Smooth muscle cell (in vitro differentiated cells): ENCODE data around the gene TOGARAM2. TPM values are rescaled to one million over a fixed set of nuclear protein-coding genes. Genes with fewer than 3 reads are reported as not detected.

ENCODE experiments used
- DNase-seq: peaks from one replicate; lab custom pipeline; 2025; ENCODE audit not compliant: unreplicated experiment; lab: John Stamatoyannopoulos, UW
- H2AFZ ChIP-seq: fragments of 200-600 bp; sonication (generic); 2 replicates; pipeline ENCODE4 v1.6.0; 2016; ENCODE audit warnings: antibody characterized with exemption, low read depth, mild to moderate bottlenecking
- H3F3A ChIP-seq: fragments of 200-600 bp; sonication (generic); 2 replicates; pipeline ENCODE4 v1.6.0; 2017; ENCODE audit warnings: antibody characterized with exemption, low read depth
- H3K27ac ChIP-seq: fragments of 200-600 bp; sonication (generic); 2 replicates; pipeline ENCODE4 v1.5.1; 2016; ENCODE audit warnings: low read depth, mild to moderate bottlenecking
- H3K27me3 ChIP-seq: fragments of 200-600 bp; sonication (generic); 2 replicates; pipeline ENCODE4 v1.6.1; 2016; ENCODE audit warnings: low read depth, mild to moderate bottlenecking
- H3K36me3 ChIP-seq: fragments of 200-600 bp; sonication (generic); 2 replicates; pipeline ENCODE4 v1.5.1; 2016; ENCODE audit warnings: low read depth
- H3K4me1 ChIP-seq: fragments of 200-600 bp; sonication (generic); 2 replicates; pipeline ENCODE4 v1.5.1; 2016; ENCODE audit warnings: low read depth
- H3K4me2 ChIP-seq: fragments of 200-600 bp; sonication (generic); 2 replicates; pipeline ENCODE4 v1.6.0; 2016; ENCODE audit warnings: mild to moderate bottlenecking
- H3K4me3 ChIP-seq: fragments of 200-600 bp; sonication (generic); 2 replicates; pipeline ENCODE4 v1.5.1; 2016; ENCODE audit warnings: mild to moderate bottlenecking
- H3K79me2 ChIP-seq: fragments of 200-600 bp; sonication (generic); 2 replicates; pipeline ENCODE4 v1.6.0; 2016; ENCODE audit warnings: low read depth, mild to moderate bottlenecking
- H3K9ac ChIP-seq: fragments of 200-600 bp; sonication (generic); 2 replicates; pipeline ENCODE4 v1.6.0; 2016; ENCODE audit warnings: low read depth
- H3K9me3 ChIP-seq: fragments of 200-600 bp; sonication (generic); replicated peaks from 2 replicates; pipeline ENCODE4 v1.5.1; 2016; ENCODE audit warnings: low read depth
- H4K20me1 ChIP-seq: fragments of 200-600 bp; sonication (generic); 2 replicates; pipeline ENCODE4 v1.6.0; 2016; ENCODE audit warnings: low read depth
- CTCF ChIP-seq: fragments of 200-600 bp; sonication (generic); IDR thresholded peaks from 2 replicates; pipeline ENCODE4 v1.5.1; 2017; ENCODE audit warnings: borderline replicate concordance, mild to moderate bottlenecking, antibody characterized with exemption; ENCODE audit not compliant: insufficient read depth, poor library complexity, severe bottlenecking
- WGBS: methylation state at CpG from one replicate; pipeline ENCODE4 v1.1.7; 2016; ENCODE audit warnings: low lambda C conversion rate; 5-methylcytosine and 5-hydroxymethylcytosine counted together
- polyA plus RNA-seq: library from polyadenylated mRNA; unstranded; fragments of >200 nt; fragmentation: Nextera tagmentation; extraction: Ambion mirVana; gene quantifications from 2 replicates; pipeline ENCODE4 v1.2.1, GENCODE V29; 2016
- total RNA-seq: library from RNA; depleted of rRNA; stranded (reverse); fragments of >200 nt; gene quantifications from 2 replicates; pipeline ENCODE4 v1.2.3, GENCODE V29; 2014

The TOGARAM2 gene
- total and polyA plus RNA-seq, 2 experiments from 2014 or later: 0.72 to 1.1 TPM

GRCh38 chr2:29055601-29056000, 74.5 kb downstream of the TOGARAM2 start:
- Histone ChIP-seq H3K4me1 (peaks cover 12% of the 10 kb centered on the region), H3K79me2 (no peaks in the 10 kb centered on the region), H3K27me3 (no peaks in the 10 kb centered on the region), H4K20me1 (no peaks in the 10 kb centered on the region), H3K4me2 (no peak overlapping the region), H3K9me3 (no peaks in the 10 kb centered on the region), H3K36me3 (no peaks in the 10 kb centered on the region), H3K27ac (peak overlapping the region; percentile 33), H3K4me3 (no peak overlapping the region), H3K9ac (no peak overlapping the region), H3F3A (peaks cover 12% of the 10 kb centered on the region), H2AFZ (no peak overlapping the region)
- DNase-seq: no peak
- no peak for TF ChIP-seq CTCF
- WGBS: 11% methylated on average over 1 of the region's 1 CpG

- no peak overlapping the region for H3K9ac ChIP-seq
- H3K27ac ChIP-seq: peak overlapping the region; percentile 33
- H3K79me2 ChIP-seq: no peaks in the 10 kb centered on the region
- no peaks in the 10 kb centered on the region for H3K9me3 ChIP-seq
- peaks cover 12% of the 10 kb centered on the region for H3K4me1 ChIP-seq
- no peak for DNase-seq
- TF ChIP-seq CTCF: no peak
- no peak overlapping the region for H3K4me3 ChIP-seq
- no peaks in the 10 kb centered on the region for H4K20me1 ChIP-seq
- no peaks in the 10 kb centered on the region for H3K36me3 ChIP-seq
- no peaks in the 10 kb centered on the region for H3K27me3 ChIP-seq
- 60% methylated on average over 5 of the region's 5 CpGs for WGBS
- H3K4me2 ChIP-seq: peak overlapping the region; percentile 2
- H3F3A ChIP-seq: peaks cover 16% of the 10 kb centered on the region
- peak overlapping the region; percentile 14 for H2AFZ ChIP-seq
Measured at GRCh38 chr2:29056452-29056851, 75.4 kb downstream of the TOGARAM2 start.

GRCh38 chr2:29057006-29057405, 75.9 kb downstream of the TOGARAM2 start:
- H3K4me3 ChIP-seq: no peak overlapping the region
- no peak for DNase-seq
- no peak for TF ChIP-seq CTCF
- H3K9ac ChIP-seq: no peak overlapping the region
- H3K79me2 ChIP-seq: no peaks in the 10 kb centered on the region
- H3F3A ChIP-seq: peaks cover 16% of the 10 kb centered on the region
- H2AFZ ChIP-seq: peak overlapping the region; percentile 14
- no peak overlapping the region for H3K27ac ChIP-seq
- H3K36me3 ChIP-seq: no peaks in the 10 kb centered on the region
- no peaks in the 10 kb centered on the region for H3K9me3 ChIP-seq
- H3K4me2 ChIP-seq: no peak overlapping the region
- no peaks in the 10 kb centered on the region for H4K20me1 ChIP-seq
- WGBS: 94% methylated on average over 4 of the region's 4 CpGs
- no peaks in the 10 kb centered on the region for H3K27me3 ChIP-seq
- peaks cover 12% of the 10 kb centered on the region for H3K4me1 ChIP-seq

GRCh38 chr2:29059624-29060023, 78.5 kb downstream of the TOGARAM2 start:
- H3F3A ChIP-seq: peaks cover 9% of the 10 kb centered on the region
- no peak for DNase-seq
- no peaks in the 10 kb centered on the region for H3K9me3 ChIP-seq
- no peak overlapping the region for H3K27ac ChIP-seq
- H3K4me2 ChIP-seq: no peak overlapping the region
- H3K79me2 ChIP-seq: no peaks in the 10 kb centered on the region
- no peak overlapping the region for H3K9ac ChIP-seq
- 82% methylated on average over 1 of the region's 1 CpG for WGBS
- no peaks in the 10 kb centered on the region for H3K27me3 ChIP-seq
- no peaks in the 10 kb centered on the region for H4K20me1 ChIP-seq
- H3K36me3 ChIP-seq: no peaks in the 10 kb centered on the region
- no peak overlapping the region for H3K4me3 ChIP-seq
- no peak overlapping the region for H2AFZ ChIP-seq
- no peak for TF ChIP-seq CTCF
- H3K4me1 ChIP-seq: peaks cover 17% of the 10 kb centered on the region
